Adrenal gland (tissue), 12 donors: Measurements from ENCODE around the gene FKBP6. TPM values are rescaled to one million over a fixed set of nuclear protein-coding genes. Genes with fewer than 3 reads are reported as not detected.

Experiments
- DNase-seq, 7 donors: peaks; one replicate each; pipeline ENCODE4 v3.0.0-alpha.2; 2019 to 2020
- H3K27ac ChIP-seq, 5 donors: fragments of 200-600 bp; sonication (generic) in 4 of 5; 1 replicate in 3 of 5; 2 replicates in 2 of 5; pipeline versions ENCODE4 v1.5.1 to v1.8.0; 2016 to 2020; ENCODE audit warnings: mild to moderate bottlenecking in 1 of 5
- H3K27me3 ChIP-seq: fragments of 200-600 bp; 2 replicates; pipeline ENCODE4 v1.8.0; 2021
- H3K36me3 ChIP-seq, 2 donors: fragments of 200-600 bp; replicated peaks in 1 of 2; 1 replicate in 1 of 2; 2 replicates in 1 of 2; pipeline versions ENCODE4 v1.5.1 to v1.8.0; 2018 to 2022
- H3K4me1 ChIP-seq, 2 donors: fragments of 200-600 bp; replicated peaks in 1 of 2; 1 replicate in 1 of 2; 2 replicates in 1 of 2; pipeline versions ENCODE4 v1.5.1 to v1.8.0; 2018 to 2021
- H3K4me3 ChIP-seq, 4 donors: fragments of 200-600 bp; sonication (generic) in 3 of 4; one replicate each; pipeline ENCODE4 v1.5.1; 2016 to 2018
- H3K9me3 ChIP-seq, 3 donors: fragments of 200-600 bp; sonication (generic) in 1 of 3; replicated peaks in 1 of 3; 1 replicate in 2 of 3; 2 replicates in 1 of 3; pipeline versions ENCODE4 v1.5.1 to v1.8.0; 2016 to 2021
- POLR2A ChIP-seq, 2 donors: fragments of 450-650 bp; IDR thresholded peaks; one replicate each; pipeline ENCODE4 v1.6.1; 2017; ENCODE audit warnings: antibody characterized with exemption in 2 of 2, mild to moderate bottlenecking in 2 of 2, moderate library complexity in 1 of 2
- WGBS, 4 donors: extraction: QIAGEN DNeasy Blood & Tissue Kit in 2 of 4; methylation state at CpG; one replicate each; pipeline versions ENCODE4 v1.1.5 to v1.1.7; 2013 to 2017; 5-methylcytosine and 5-hydroxymethylcytosine counted together
- intact Hi-C, 2 donors: fragments of 100-400 bp; cut with DNase I; formaldehyde crosslinking; loops; one replicate each; pipeline versions ENCODE4 v1.14.1 to v1.15.0; 2022 to 2023
- polyA plus RNA-seq, 3 donors: library from polyadenylated mRNA; stranded (reverse); fragments of 200-250 nt in 2 of 3; fragments of 350-450 nt in 1 of 3; fragmentation: Illumina TruSeq in 1 of 3; extraction: RNeasy Lipid Tissue Mini Kit (QIAGEN cat#74804) in 1 of 3; gene quantifications; one replicate each; pipeline ENCODE4 v1.2.3, GENCODE V29; 2013 to 2014
- total RNA-seq, 9 donors: library from RNA; depleted of rRNA in 4 of 9; stranded (reverse); fragments of >200 nt in 4 of 9; fragments of 120-200 nt in 1 of 9; fragmentation: NEBNext Ultra II Directional in 1 of 9; extraction: Animal tissue kit (Norgen Biotek cat#: 25700) in 1 of 9; gene quantifications; one replicate each; pipeline versions ENCODE4 v1.1.0 to v1.2.4, GENCODE V29; 2013 to 2023
- TF ChIP-seq, protein P1 (sequence below), 6 experiments: fragments of 450-650 bp in 4 of 6; fragments of 200-600 bp in 2 of 6; sonication (generic) in 1 of 6; IDR thresholded peaks; 1 replicate in 5 of 6; 2 replicates in 1 of 6; pipeline versions ENCODE4 v1.5.1 to v1.8.0; 2016 to 2021; ENCODE audit warnings: antibody characterized with exemption in 6 of 6, mild to moderate bottlenecking in 2 of 6, moderate library complexity in 1 of 6
- donor health status: healthy with polysubstance abuse.
- donor health status: Bipolar disorder and iron deficiency.
- donor health status: DM: yes; HTN: yes; CAD: no.
- donor health status: DM: no; HTN: no; CAD: no.
- donor health status: DM: no; HTN: no; CAD: no.
- donor health status: DM: yes; HTN: yes; CAD: no.

Gene FKBP6
- total and polyA plus RNA-seq, 12 donors, result 0.07 to 0.88 (median 0.15) TPM; not detected in 9

DNA sequence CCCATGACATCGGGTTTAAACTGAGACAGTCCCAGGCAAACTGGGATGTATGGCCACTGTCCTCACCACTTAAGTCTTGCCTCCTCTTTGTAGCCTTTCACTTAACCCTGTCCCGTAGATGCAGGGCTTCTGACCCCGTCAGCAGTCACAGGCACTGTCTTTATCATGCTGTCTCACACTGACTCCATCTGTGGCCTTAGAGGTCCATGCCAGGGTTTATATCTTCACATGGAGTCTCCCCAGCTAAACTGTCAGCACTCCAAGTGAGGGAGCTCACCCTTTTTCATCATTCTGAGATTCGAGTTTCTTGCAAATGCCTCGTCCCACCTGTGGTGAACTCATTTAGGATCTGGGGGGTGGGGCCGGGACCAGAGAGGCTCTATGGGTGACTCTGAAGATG, 2.8 kb downstream of the FKBP6 start:
- Histone ChIP-seq H3K36me3 (no peaks in the 10 kb centered on the region), H3K27ac (peak overlapping the region in 2 of 5 donors; percentile 49 to 64), H3K4me1 (no peaks in the 10 kb centered on the region), H3K4me3 (no peak overlapping the region), H3K9me3 (no peaks in the 10 kb centered on the region), H3K27me3 (no peaks in the 10 kb centered on the region)
- TF ChIP-seq, protein P1, sequence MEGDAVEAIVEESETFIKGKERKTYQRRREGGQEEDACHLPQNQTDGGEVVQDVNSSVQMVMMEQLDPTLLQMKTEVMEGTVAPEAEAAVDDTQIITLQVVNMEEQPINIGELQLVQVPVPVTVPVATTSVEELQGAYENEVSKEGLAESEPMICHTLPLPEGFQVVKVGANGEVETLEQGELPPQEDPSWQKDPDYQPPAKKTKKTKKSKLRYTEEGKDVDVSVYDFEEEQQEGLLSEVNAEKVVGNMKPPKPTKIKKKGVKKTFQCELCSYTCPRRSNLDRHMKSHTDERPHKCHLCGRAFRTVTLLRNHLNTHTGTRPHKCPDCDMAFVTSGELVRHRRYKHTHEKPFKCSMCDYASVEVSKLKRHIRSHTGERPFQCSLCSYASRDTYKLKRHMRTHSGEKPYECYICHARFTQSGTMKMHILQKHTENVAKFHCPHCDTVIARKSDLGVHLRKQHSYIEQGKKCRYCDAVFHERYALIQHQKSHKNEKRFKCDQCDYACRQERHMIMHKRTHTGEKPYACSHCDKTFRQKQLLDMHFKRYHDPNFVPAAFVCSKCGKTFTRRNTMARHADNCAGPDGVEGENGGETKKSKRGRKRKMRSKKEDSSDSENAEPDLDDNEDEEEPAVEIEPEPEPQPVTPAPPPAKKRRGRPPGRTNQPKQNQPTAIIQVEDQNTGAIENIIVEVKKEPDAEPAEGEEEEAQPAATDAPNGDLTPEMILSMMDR (IDR thresholded peaks at IDR 0.05), result no peak
- no peak for DNase-seq
- intact Hi-C loops, result loop anchor here in 1 of 2 donors (5.0 kb wide), 1 partner anchor 107 kb away; no protein-coding TSS in a partner anchor
- 62 to 78% (median 66%) methylated on average over 4 to 6 of the region's 6 CpGs for WGBS, 4 donors

GRCh38 chr7:73332447-73332846, 4.5 kb downstream of the FKBP6 start:
- intact Hi-C loops, result loop anchor here in 1 of 2 donors (5.0 kb wide), 1 partner anchor 105 kb away; no protein-coding TSS in a partner anchor
- WGBS, 4 donors, result 69 to 83% (median 74%) methylated on average over 6 of the region's 6 CpGs
- Histone ChIP-seq H3K27ac (no peak overlapping the region), H3K4me3 (no peak overlapping the region), H3K9me3 (no peaks in the 10 kb centered on the region), H3K36me3 (no peaks in the 10 kb centered on the region), H3K4me1 (no peaks in the 10 kb centered on the region), H3K27me3 (no peaks in the 10 kb centered on the region)
- DNase-seq, result no peak
- TF ChIP-seq, protein P1 (IDR thresholded peaks at IDR 0.05), result no peak
- TF ChIP-seq POLR2A (IDR thresholded peaks at IDR 0.05), result no peak

- WGBS, 4 donors, result 68 to 73% (median 69%) methylated on average over 10 of the region's 10 CpGs
- TF ChIP-seq, protein P1 (IDR thresholded peaks at IDR 0.05), result no peak
- TF ChIP-seq POLR2A (IDR thresholded peaks at IDR 0.05), result no peak
- H3K27me3 ChIP-seq, result no peaks in the 10 kb centered on the region
- intact Hi-C loops, result no loop called here
- no peaks in the 10 kb centered on the region for H3K36me3 ChIP-seq
- DNase-seq, result no peak
- H3K4me1 ChIP-seq, result no peaks in the 10 kb centered on the region
- H3K9me3 ChIP-seq, result no peaks in the 10 kb centered on the region
- no peak overlapping the region for H3K4me3 ChIP-seq
- H3K27ac ChIP-seq, result no peak overlapping the region
These were observed 10.4 kb downstream of the FKBP6 start for GRCh38 chr7:73338321-73338720.

DNA sequence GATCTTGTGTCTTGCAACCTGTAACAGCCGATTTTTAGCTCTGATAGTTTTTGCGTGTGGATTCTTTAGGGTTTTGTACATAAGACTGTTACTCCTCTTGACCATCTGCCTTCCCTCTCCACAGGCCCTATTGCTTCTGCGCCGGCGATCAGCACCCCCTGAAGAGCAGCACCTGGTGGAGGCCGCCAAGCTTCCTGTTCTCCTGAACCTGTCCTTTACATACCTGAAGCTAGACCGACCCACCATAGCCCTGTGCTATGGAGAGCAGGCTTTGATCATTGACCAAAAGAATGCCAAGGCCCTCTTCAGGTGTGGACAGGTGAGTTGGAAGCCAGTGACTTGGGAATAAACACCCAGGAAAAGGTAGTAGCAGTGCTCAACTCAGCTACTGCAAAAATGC, 12.6 kb downstream of the FKBP6 start:
- H3K4me1 ChIP-seq, result no peaks in the 10 kb centered on the region
- TF ChIP-seq, protein P1 (IDR thresholded peaks at IDR 0.05), result no peak
- no peak for TF ChIP-seq POLR2A (IDR thresholded peaks at IDR 0.05)
- intact Hi-C loops, result loop anchor here in 1 of 2 donors (5.0 to 10.0 kb wide), 3 partner anchors 54 to 112 kb away; partner anchors contain the start of gene FZD9
- DNase-seq, result no peak
- no peak overlapping the region for H3K4me3 ChIP-seq
- no peaks in the 10 kb centered on the region for H3K36me3 ChIP-seq
- no peaks in the 10 kb centered on the region for H3K9me3 ChIP-seq
- H3K27me3 ChIP-seq, result no peaks in the 10 kb centered on the region
- WGBS, 4 donors, result 69 to 84% (median 78%) methylated on average over 7 of the region's 7 CpGs
- H3K27ac ChIP-seq, result no peak overlapping the region
